ENCODE measurements around the gene ACER1. TPM values are rescaled to one million over a fixed set of nuclear protein-coding genes. Genes with fewer than 3 reads are reported as not detected.
A peak's percentile ranks its signal among the peaks of the same experiment; 100 is the strongest.
"Not testable (repeated sequence)": the region's sequence is repeated elsewhere in the genome, so short reads cannot be mapped to it uniquely, and the experiment has no call there.

Gene ACER1
- total RNA-seq, 2 donors from 2014 or later, result not detected

- DNase-seq (ENCODE audit: low spot score) (no peak), ATAC-seq (no peak)
- peaks cover 5 to 7% of the 10 kb centered on the region in 2 donors for H3K27me3 Mint-ChIP-seq
- H3K4me3 Mint-ChIP-seq, result no peak overlapping the region
- no peaks in the 10 kb centered on the region for H3K9me3 Mint-ChIP-seq
- H3K4me1 Mint-ChIP-seq (ENCODE audit: low read depth in 2 of 2), result no peaks in the 10 kb centered on the region
- peaks cover 11% of the 10 kb centered on the region for H3K36me3 Mint-ChIP-seq
- no peak overlapping the region for H3K27ac Mint-ChIP-seq
Observed at GRCh38 chr19:6297202-6297601, 36.2 kb downstream of the ACER1 start.

- DNase-seq (ENCODE audit: low spot score) (no peak), ATAC-seq (no peak)
- peaks cover 24% of the 10 kb centered on the region for H3K36me3 Mint-ChIP-seq
- no peak overlapping the region for H3K27ac Mint-ChIP-seq
- H3K4me1 Mint-ChIP-seq (ENCODE audit: low read depth in 2 of 2), result no peaks in the 10 kb centered on the region
- H3K27me3 Mint-ChIP-seq, result peaks cover 6 to 7% of the 10 kb centered on the region in 2 donors
- H3K9me3 Mint-ChIP-seq, result peaks cover 5% of the 10 kb centered on the region
- no peak overlapping the region for H3K4me3 Mint-ChIP-seq
Observed at GRCh38 chr19:6292006-6292405, 41.4 kb downstream of the ACER1 start.

DNA sequence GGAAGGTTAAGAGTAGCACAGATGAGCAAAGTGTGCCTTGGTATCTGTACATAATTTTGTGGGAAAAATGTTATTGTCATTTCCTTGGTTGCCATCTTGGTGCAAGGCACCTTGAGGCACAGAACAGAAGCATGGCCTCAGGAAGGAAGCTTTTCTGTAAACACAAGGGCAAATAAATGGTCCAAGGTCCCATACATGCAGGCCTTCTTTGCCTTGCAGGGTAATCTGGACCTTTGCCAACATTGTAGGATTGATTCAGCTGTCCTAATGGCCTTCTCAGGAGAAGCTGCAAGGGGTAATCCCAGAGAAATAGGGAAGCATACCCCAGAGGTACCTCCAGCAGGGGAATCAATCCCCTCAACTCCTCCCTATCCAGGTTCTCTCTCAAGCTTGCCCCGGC lies 44.7 kb downstream of the ACER1 start:
- no peak for ATAC-seq
- no peaks in the 10 kb centered on the region for H3K4me1 Mint-ChIP-seq (ENCODE audit: low read depth in 2 of 2)
- H3K9me3 Mint-ChIP-seq, result peaks cover 5% of the 10 kb centered on the region
- no peak for DNase-seq (ENCODE audit: low spot score)
- no peak overlapping the region for H3K4me3 Mint-ChIP-seq
- peaks cover 17% of the 10 kb centered on the region for H3K36me3 Mint-ChIP-seq
- no peak overlapping the region for H3K27ac Mint-ChIP-seq
- H3K27me3 Mint-ChIP-seq, result peaks cover 0 to 3% of the 10 kb centered on the region in 2 donors

- H3K27ac Mint-ChIP-seq, result no peak overlapping the region
- no peak for DNase-seq (ENCODE audit: low spot score)
- peaks cover 5% of the 10 kb centered on the region for H3K9me3 Mint-ChIP-seq
- peaks cover 0 to 3% of the 10 kb centered on the region in 2 donors for H3K27me3 Mint-ChIP-seq
- no peaks in the 10 kb centered on the region for H3K4me1 Mint-ChIP-seq (ENCODE audit: low read depth in 2 of 2)
- no peak overlapping the region for H3K4me3 Mint-ChIP-seq
- ATAC-seq, result no peak
- H3K36me3 Mint-ChIP-seq, result peaks cover 13% of the 10 kb centered on the region
Observed at GRCh38 chr19:6287269-6287885, 46.0 kb downstream of the ACER1 start.

GRCh38 chr19:6286676-6287075 lies 46.7 kb downstream of the ACER1 start:
- H3K4me3 Mint-ChIP-seq, result no peak overlapping the region
- H3K27ac Mint-ChIP-seq, result no peak overlapping the region
- H3K36me3 Mint-ChIP-seq, result peaks cover 13% of the 10 kb centered on the region
- no peaks in the 10 kb centered on the region for H3K4me1 Mint-ChIP-seq (ENCODE audit: low read depth in 2 of 2)
- H3K9me3 Mint-ChIP-seq, result peaks cover 5% of the 10 kb centered on the region
- DNase-seq (ENCODE audit: low spot score) (no peak), ATAC-seq (no peak)
- peaks cover 0 to 3% of the 10 kb centered on the region in 2 donors for H3K27me3 Mint-ChIP-seq

- H3K4me1 Mint-ChIP-seq (ENCODE audit: low read depth in 2 of 2), result peaks cover 17 to 18% of the 10 kb centered on the region in 2 donors
- H3K9me3 Mint-ChIP-seq; H3K4me3 Mint-ChIP-seq; H3K36me3 Mint-ChIP-seq; ATAC-seq; H3K27ac Mint-ChIP-seq; DNase-seq (ENCODE audit: low spot score); H3K27me3 Mint-ChIP-seq: not testable (repeated sequence)
Observed at GRCh38 chr19:6282393-6282792, 51.0 kb downstream of the ACER1 start.

- no peaks in the 10 kb centered on the region for H3K27me3 Mint-ChIP-seq
- peak within 1 kb of the TSS; percentile 94 for H3K4me3 Mint-ChIP-seq
- no peaks in the 10 kb centered on the region for H3K9me3 Mint-ChIP-seq
- peak; percentile 98 for ATAC-seq
- H3K36me3 Mint-ChIP-seq, result no peaks in the 10 kb centered on the region
- peaks cover 29 to 31% of the 10 kb centered on the region in 2 donors for H3K4me1 Mint-ChIP-seq (ENCODE audit: low read depth in 2 of 2)
- peak; percentile 99 for DNase-seq (ENCODE audit: low spot score)
- peak within 1 kb of the TSS; percentile 84 to 86 for H3K27ac Mint-ChIP-seq
Observed at GRCh38 chr19:6279931-6280591, 53.4 kb downstream of the ACER1 start, which contains the start of gene MLLT1. MLLT1 (minus strand) TSS chr19:6279975; CDS start chr19:6279784, 191 bp downstream.

DNA sequence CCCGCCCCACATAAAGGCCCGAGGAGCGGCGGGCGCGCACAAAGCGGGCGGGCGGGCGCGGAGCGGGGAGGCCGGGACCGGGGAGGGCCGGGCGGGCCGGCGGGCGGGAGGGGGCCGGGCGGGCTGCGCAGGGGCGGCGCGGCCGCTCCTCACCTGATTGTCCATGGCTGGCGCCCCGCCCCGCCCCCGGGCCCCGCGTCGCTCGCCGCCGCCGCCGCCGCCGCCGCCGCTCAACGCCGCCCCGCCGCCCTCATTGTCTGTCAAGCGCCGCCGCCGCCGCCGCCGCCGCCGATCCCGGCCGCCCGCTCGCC lies 53.8 kb downstream of the ACER1 start:
- peak; percentile 70 to 72 for ATAC-seq
- Mint-ChIP-seq H3K9me3 (no peaks in the 10 kb centered on the region), H3K27me3 (no peaks in the 10 kb centered on the region), H3K4me3 (no peak overlapping the region), H3K4me1 (ENCODE audit: low read depth in 2 of 2) (peaks cover 30 to 31% of the 10 kb centered on the region in 2 donors), H3K27ac (peak overlapping the region in 1 of 2 donors; percentile 86), H3K36me3 (no peaks in the 10 kb centered on the region)
- no peak for DNase-seq (ENCODE audit: low spot score)

- Mint-ChIP-seq H3K4me3 (peak overlapping the region; percentile 94), H3K27ac (peak overlapping the region; percentile 84 to 86), H3K9me3 (no peaks in the 10 kb centered on the region), H3K4me1 (ENCODE audit: low read depth in 2 of 2) (peaks cover 31 to 36% of the 10 kb centered on the region in 2 donors), H3K36me3 (no peaks in the 10 kb centered on the region), H3K27me3 (no peaks in the 10 kb centered on the region)
- DNase-seq (ENCODE audit: low spot score) (no peak), ATAC-seq (no peak)
Observed at GRCh38 chr19:6278740-6279619, 54.4 kb downstream of the ACER1 start.

DNA sequence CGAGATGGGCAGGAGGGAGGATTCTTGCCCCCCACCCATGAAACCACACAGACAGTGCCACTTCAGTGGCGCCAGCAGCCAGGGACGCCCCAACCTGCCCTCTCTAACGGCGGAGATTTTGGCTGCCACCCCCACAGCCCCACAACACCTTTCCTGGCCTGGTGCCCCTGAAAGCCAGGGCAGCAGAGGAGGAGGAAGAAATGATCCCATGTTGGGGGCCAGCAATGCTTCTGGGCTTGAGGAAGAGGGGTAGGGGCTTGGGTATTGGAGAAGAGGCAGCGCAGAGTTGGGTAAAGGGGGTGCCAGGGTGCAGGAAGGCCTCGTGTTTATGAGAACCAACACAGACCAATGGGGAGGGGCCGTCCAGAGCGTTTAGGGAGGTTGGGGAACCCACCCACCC lies 55.4 kb downstream of the ACER1 start:
- peak overlapping the region; percentile 84 to 86 for H3K27ac Mint-ChIP-seq
- DNase-seq (ENCODE audit: low spot score) (no peak), ATAC-seq (no peak)
- H3K9me3 Mint-ChIP-seq, result no peaks in the 10 kb centered on the region
- no peaks in the 10 kb centered on the region for H3K27me3 Mint-ChIP-seq
- H3K4me1 Mint-ChIP-seq (ENCODE audit: low read depth in 2 of 2), result peaks cover 33 to 42% of the 10 kb centered on the region in 2 donors
- H3K4me3 Mint-ChIP-seq, result peak overlapping the region; percentile 94
- H3K36me3 Mint-ChIP-seq, result no peaks in the 10 kb centered on the region

DNA sequence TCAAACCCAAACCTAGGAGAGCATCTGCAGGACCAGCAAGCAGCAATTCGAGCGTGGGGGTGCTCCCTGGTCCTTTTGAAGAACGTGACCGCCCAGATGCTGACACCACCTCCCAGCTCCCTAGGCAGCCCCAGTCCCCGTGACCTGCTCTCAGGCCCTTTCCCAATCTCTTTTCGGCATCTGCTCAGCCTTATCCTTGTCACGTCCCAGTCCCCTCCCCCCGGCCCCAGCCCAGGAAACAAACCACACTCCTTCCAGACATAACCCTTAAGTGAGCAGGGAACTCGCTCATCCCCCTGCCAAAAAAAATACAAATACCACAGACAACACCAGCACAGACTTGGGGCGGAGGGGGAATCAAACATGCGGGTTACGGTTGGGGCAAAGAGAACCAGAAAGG lies 57.0 kb downstream of the ACER1 start:
- Mint-ChIP-seq H3K4me1 (ENCODE audit: low read depth in 2 of 2) (peaks cover 45 to 52% of the 10 kb centered on the region in 2 donors), H3K9me3 (no peaks in the 10 kb centered on the region), H3K36me3 (no peaks in the 10 kb centered on the region), H3K4me3 (no peak overlapping the region), H3K27me3 (no peaks in the 10 kb centered on the region), H3K27ac (peak overlapping the region in 1 of 2 donors; percentile 54)
- ATAC-seq (no peak), DNase-seq (ENCODE audit: low spot score) (no peak)

DNA sequence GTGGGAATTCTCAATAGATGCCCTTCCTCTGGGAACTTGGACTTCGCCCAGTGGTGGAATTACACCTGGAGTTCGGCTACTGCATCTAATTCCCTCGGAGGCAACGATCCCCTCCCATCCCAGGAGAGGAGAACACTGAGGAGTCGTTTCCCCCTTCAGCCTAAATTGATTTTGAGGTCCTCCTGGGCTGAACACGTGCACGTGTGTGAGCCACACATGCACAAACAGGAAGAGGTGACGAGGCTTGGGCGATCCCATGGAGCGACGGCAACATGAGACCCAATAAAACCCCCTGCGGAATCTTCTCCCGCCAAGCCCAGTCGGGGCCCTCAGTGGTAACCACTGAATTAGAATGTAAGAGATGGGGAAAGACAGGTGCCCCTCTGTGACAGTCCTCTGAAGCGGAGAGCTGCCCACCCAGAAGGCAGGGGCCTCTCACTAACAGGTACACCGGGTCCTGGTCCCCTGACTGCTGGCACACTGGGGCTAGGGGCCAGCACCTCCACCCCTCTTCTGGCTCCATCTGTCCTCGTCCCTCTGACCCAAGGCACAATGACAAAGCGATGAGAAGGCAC lies 58.2 kb downstream of the ACER1 start:
- Mint-ChIP-seq H3K36me3 (no peaks in the 10 kb centered on the region), H3K27me3 (no peaks in the 10 kb centered on the region), H3K27ac (peak overlapping the region in 1 of 2 donors; percentile 27), H3K4me3 (no peak overlapping the region), H3K9me3 (no peaks in the 10 kb centered on the region), H3K4me1 (ENCODE audit: low read depth in 2 of 2) (peaks cover 51 to 64% of the 10 kb centered on the region in 2 donors)
- no peak for DNase-seq (ENCODE audit: low spot score)
- no peak for ATAC-seq

DNA sequence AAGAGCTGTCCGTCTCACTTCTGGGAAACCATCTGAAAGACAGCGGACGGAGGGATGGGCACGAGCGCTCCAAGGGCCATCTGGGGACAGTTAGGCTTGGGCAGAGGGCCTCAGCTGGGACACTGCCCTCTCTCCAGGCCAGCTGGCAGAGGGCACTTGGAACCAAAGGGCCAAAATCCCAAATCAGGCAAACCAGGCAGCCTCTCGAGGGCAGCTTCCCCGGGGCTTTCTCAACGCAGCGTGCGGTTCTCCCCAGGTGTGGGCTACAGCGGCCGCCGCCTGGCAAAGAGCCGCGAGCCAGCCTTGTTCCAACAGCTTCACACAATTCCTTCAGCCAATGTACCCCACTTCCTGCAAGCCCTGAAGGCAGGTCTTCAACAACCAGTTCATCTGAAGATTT lies 58.7 kb downstream of the ACER1 start:
- Mint-ChIP-seq H3K4me3 (no peak overlapping the region), H3K4me1 (ENCODE audit: low read depth in 2 of 2) (peaks cover 51 to 66% of the 10 kb centered on the region in 2 donors), H3K36me3 (no peaks in the 10 kb centered on the region), H3K27me3 (no peaks in the 10 kb centered on the region), H3K27ac (peak overlapping the region in 1 of 2 donors; percentile 83), H3K9me3 (no peaks in the 10 kb centered on the region)
- no peak for ATAC-seq
- no peak for DNase-seq (ENCODE audit: low spot score)

All from natural killer cell treated with Interleukin-12 subunit alpha and Interleukin-12 subunit beta and Interleukin-15 and Interleukin-18, amount 100 ng/mL, for 72 hours (primary cell).